Measurements from ENCODE around the gene KCNH6. TPM values are rescaled to one million over a fixed set of nuclear protein-coding genes. Genes with fewer than 3 reads are reported as not detected.

Gene KCNH6
- total and polyA plus RNA-seq, 4 donors, result 0.09 TPM; not detected in 3

DNA sequence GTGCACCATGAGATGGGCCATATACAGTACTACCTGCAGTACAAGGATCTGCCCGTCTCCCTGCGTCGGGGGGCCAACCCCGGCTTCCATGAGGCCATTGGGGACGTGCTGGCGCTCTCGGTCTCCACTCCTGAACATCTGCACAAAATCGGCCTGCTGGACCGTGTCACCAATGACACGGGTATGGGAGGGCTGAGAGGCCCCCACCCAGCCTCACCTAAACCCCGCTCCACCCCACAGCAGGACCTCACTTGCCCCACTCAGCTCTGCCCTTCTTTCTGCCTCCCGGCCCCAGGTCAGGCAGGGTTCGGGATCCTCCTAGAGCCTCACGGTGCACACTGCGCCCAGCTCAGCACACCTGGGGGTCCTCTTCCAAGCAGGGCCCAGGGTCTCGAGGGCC lies 40.6 kb upstream of the KCNH6 start:
- Histone ChIP-seq H3K9ac (ENCODE audit: low read depth in 1 of 2, low read length in 2 of 2) (no peak overlapping the region), H3K27ac (ENCODE audit: low read depth in 1 of 2, low read length in 2 of 2) (no peak overlapping the region), H3K4me1 (ENCODE audit: control insufficient read depth in 4 of 4, insufficient read depth in 4 of 4, low read length in 3 of 4) (peaks cover 3 to 7% (median 4%) of the 10 kb centered on the region in 4 donors), H3K27me3 (ENCODE audit: control insufficient read depth in 4 of 4, insufficient read depth in 4 of 4, low read length in 3 of 4) (peaks cover 0 to 8% (median 4%) of the 10 kb centered on the region in 4 donors), H3K36me3 (ENCODE audit: control insufficient read depth in 4 of 4, insufficient read depth in 3 of 4, low read depth in 1 of 4, low read length in 3 of 4) (no peaks in the 10 kb centered on the region), H3K9me3 (ENCODE audit: control insufficient read depth in 4 of 4, low read length in 3 of 4) (no peaks in the 10 kb centered on the region), H3K4me3 (ENCODE audit: low read depth in 1 of 3, low read length in 3 of 3) (no peak overlapping the region)
- TF ChIP-seq FOXA2 (IDR thresholded peaks at IDR 0.05) (no peak), JUND (IDR thresholded peaks at IDR 0.05) (no peak), FOXA1 (IDR thresholded peaks at IDR 0.05) (no peak), GABPA (IDR thresholded peaks at IDR 0.05 in 1 of 2, conservative IDR thresholded peaks at IDR 0.05 in 1 of 2) (no peak), TAF1 (conservative IDR thresholded peaks at IDR 0.05) (no peak), NR2F2 (IDR thresholded peaks at IDR 0.05) (no peak), HNF4G (IDR thresholded peaks at IDR 0.05) (no peak), MAX (IDR thresholded peaks at IDR 0.05) (no peak), YY1 (IDR thresholded peaks at IDR 0.05) (no peak), EGR1 (IDR thresholded peaks at IDR 0.05; ENCODE audit: low read depth in 2 of 2) (no peak), SP1 (IDR thresholded peaks at IDR 0.05) (no peak)
- TF ChIP-seq, protein P1, sequence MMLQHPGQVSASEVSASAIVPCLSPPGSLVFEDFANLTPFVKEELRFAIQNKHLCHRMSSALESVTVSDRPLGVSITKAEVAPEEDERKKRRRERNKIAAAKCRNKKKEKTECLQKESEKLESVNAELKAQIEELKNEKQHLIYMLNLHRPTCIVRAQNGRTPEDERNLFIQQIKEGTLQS (IDR thresholded peaks at IDR 0.05), result no peak
- DNase-seq (ENCODE audit: low spot score), result no peak
- WGBS, result 94% methylated on average over 16 of the region's 16 CpGs

GRCh38 chr17:63483038-63483437 lies 40.1 kb upstream of the KCNH6 start:
- peaks cover 0 to 2% (median under 1%) of the 10 kb centered on the region in 4 donors for H3K27me3 ChIP-seq (ENCODE audit: control insufficient read depth in 4 of 4, insufficient read depth in 4 of 4, low read length in 3 of 4)
- 87% methylated on average over 10 of the region's 10 CpGs for WGBS
- TF ChIP-seq FOXA2 (IDR thresholded peaks at IDR 0.05), result no peak
- no peak for TF ChIP-seq RAD21 (IDR thresholded peaks at IDR 0.05)
- TF ChIP-seq REST (IDR thresholded peaks at IDR 0.05), result no peak
- TF ChIP-seq NR2F2 (IDR thresholded peaks at IDR 0.05), result no peak
- TF ChIP-seq RXRA (IDR thresholded peaks at IDR 0.05), result no peak
- H3K4me3 ChIP-seq (ENCODE audit: low read depth in 1 of 3, low read length in 3 of 3), result no peak overlapping the region
- peaks cover 0 to 1% (median 0%) of the 10 kb centered on the region in 4 donors for H3K4me1 ChIP-seq (ENCODE audit: control insufficient read depth in 4 of 4, insufficient read depth in 4 of 4, low read length in 3 of 4)
- no peaks in the 10 kb centered on the region for H3K9me3 ChIP-seq (ENCODE audit: control insufficient read depth in 4 of 4, low read length in 3 of 4)
- DNase-seq (ENCODE audit: low spot score), result no peak
- no peaks in the 10 kb centered on the region for H3K36me3 ChIP-seq (ENCODE audit: control insufficient read depth in 4 of 4, insufficient read depth in 3 of 4, low read depth in 1 of 4, low read length in 3 of 4)
- H3K9ac ChIP-seq (ENCODE audit: low read depth in 1 of 2, low read length in 2 of 2), result no peak overlapping the region
- no peak overlapping the region for H3K27ac ChIP-seq (ENCODE audit: low read depth in 1 of 2, low read length in 2 of 2)
